SIG-M5 treated with dmso at 0.1 percent for 504 hours (cell line): ENCODE measurements around the gene TNPO2.

Source experiments
- DNase-seq: peaks from one replicate; lab custom pipeline; 2025; ENCODE audit not compliant: unreplicated experiment; lab: John Stamatoyannopoulos, UW

Gene TNPO2

GRCh38 chr19:12723641-12724426 lies at the start of gene TNPO2:
Gene TNPO2, minus strand, starts transcription at chr19:12723932. Its CDS starts 2,955 bp downstream, at chr19:12720977.
- DNase-seq: peak; percentile 78

- no peak for DNase-seq
Measured at GRCh38 chr19:12772323-12772722, 48.6 kb upstream of the TNPO2 start.

- DNase-seq: no peak
Measured at GRCh38 chr19:12770922-12771321, 47.2 kb upstream of the TNPO2 start.

GRCh38 chr19:12769689-12770088 lies 46.0 kb upstream of the TNPO2 start:
- DNase-seq: no peak

GRCh38 chr19:12767666-12768065 lies 43.9 kb upstream of the TNPO2 start:
- DNase-seq: no peak

- DNase-seq: no peak
Measured at GRCh38 chr19:12767150-12767549, 43.4 kb upstream of the TNPO2 start.

- DNase-seq: peak; percentile 28
Measured at GRCh38 chr19:12766051-12766521, 42.4 kb upstream of the TNPO2 start.

- no peak for DNase-seq
Measured at GRCh38 chr19:12764698-12765097, 41.0 kb upstream of the TNPO2 start.

- DNase-seq: no peak
Measured at GRCh38 chr19:12763100-12763499, 39.4 kb upstream of the TNPO2 start.

GRCh38 chr19:12759686-12760085 lies 36.0 kb upstream of the TNPO2 start:
- DNase-seq: no peak

- DNase-seq: peak; percentile 7
Measured at GRCh38 chr19:12757544-12758274, 34.0 kb upstream of the TNPO2 start.

GRCh38 chr19:12756150-12756883 lies 32.6 kb upstream of the TNPO2 start:
- DNase-seq: no peak

GRCh38 chr19:12754465-12755196 lies 30.9 kb upstream of the TNPO2 start:
- no peak for DNase-seq

- no peak for DNase-seq
Measured at GRCh38 chr19:12752056-12752781, 28.5 kb upstream of the TNPO2 start.

GRCh38 chr19:12751635-12752034 lies 27.9 kb upstream of the TNPO2 start, which contains the start of gene BEST2:
Gene BEST2, plus strand, starts transcription at chr19:12751791. Its CDS starts 802 bp downstream, at chr19:12752593.
- no peak for DNase-seq

GRCh38 chr19:12750851-12751250 lies 27.1 kb upstream of the TNPO2 start:
- DNase-seq: no peak

GRCh38 chr19:12749938-12750521 lies 26.3 kb upstream of the TNPO2 start:
- no peak for DNase-seq

- DNase-seq: no peak
Measured at GRCh38 chr19:12748489-12748888, 24.8 kb upstream of the TNPO2 start.

- no peak for DNase-seq
Measured at GRCh38 chr19:12745166-12745897, 21.6 kb upstream of the TNPO2 start.
